Measurements from ENCODE around the gene STXBP6. TPM values are rescaled to one million over a fixed set of nuclear protein-coding genes. Genes with fewer than 3 reads are reported as not detected.

Gene STXBP6
- total and polyA plus RNA-seq, 2 of the 13 experiments (the other 11 are each of a cell fraction or from before 2014, with no cell fraction given): 35.3 to 42.8 TPM

DNA sequence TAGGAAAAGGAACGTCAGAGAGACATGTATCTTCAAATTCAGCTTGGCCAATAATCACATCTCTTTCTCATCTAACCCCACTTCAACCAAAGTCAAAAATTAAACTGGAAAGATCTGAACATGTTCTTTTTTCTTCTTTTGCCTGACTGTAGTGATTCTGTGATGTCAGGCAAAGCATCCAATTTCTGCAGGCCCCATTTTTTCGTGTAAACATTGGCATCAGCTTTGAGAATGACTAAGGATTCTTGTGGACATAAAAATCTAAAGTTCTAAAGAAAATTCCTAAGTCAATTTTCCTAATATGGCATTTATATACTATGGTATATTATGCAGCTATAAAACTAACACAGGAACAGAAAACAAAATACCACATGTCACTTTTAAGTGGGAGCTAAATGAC lies 89.1 kb downstream of the STXBP6 start:
- Histone ChIP-seq H3K4me2 (ENCODE audit: low read depth, low read length) (no peak overlapping the region), H2AFZ (ENCODE audit: low read length) (no peak overlapping the region), H3K9ac (ENCODE audit: insufficient read depth, low read depth, low read length) (no peak overlapping the region), H3K27me3 (ENCODE audit: control insufficient read depth in 1 of 2, insufficient read depth in 2 of 2, low read length in 2 of 2) (no peaks in the 10 kb centered on the region), H3K9me3 (ENCODE audit: low read length) (no peaks in the 10 kb centered on the region), H3K36me3 (replicated peaks in 1 of 2; ENCODE audit: control insufficient read depth in 1 of 2, insufficient read depth in 2 of 2, low read length in 2 of 2) (no peaks in the 10 kb centered on the region), H3K27ac (ENCODE audit: extremely low read length, insufficient read depth, low read length) (peak overlapping the region; percentile 5), H3K79me2 (ENCODE audit: insufficient read depth, low read length) (peaks cover 2% of the 10 kb centered on the region), H4K20me1 (ENCODE audit: insufficient read depth, low read length) (no peaks in the 10 kb centered on the region), H3K4me1 (ENCODE audit: insufficient read depth, low read length) (peaks cover 35% of the 10 kb centered on the region), H3K4me3 (replicated peaks in 1 of 3; ENCODE audit: insufficient read depth in 1 of 3, low read depth in 2 of 3, low read length in 3 of 3) (no peak overlapping the region)
- ATAC-seq (no peak), FAIRE-seq (no peak), DNase-seq (ENCODE audit: low spot score) (no peak)
- POLR2A ChIA-PET: interaction anchor here (1.2 to 2.0 kb wide), 3 partner anchors 9 to 143 kb away, joined by 3 to 8 read pairs (median 8); no protein-coding TSS in a partner anchor
- WGBS (ENCODE audit: low lambda C conversion rate): 46% methylated on average over 2 of the region's 2 CpGs
- no TSS peak for BruUV-seq (replicated peaks)
- CTCF ChIA-PET (ENCODE audit: low intra/inter-chr PET ratio, low total read pairs): no interaction called here
- in situ Hi-C loops (cut with HindIII; ENCODE audit: extremely low pct_ligation_motif_present, low pct_unique_long_range_greater_than_20kb): no loop called here
- no peak for TF ChIP-seq MED8 (CRISPR knock-in tag; IDR thresholded peaks at IDR 0.05; ENCODE audit: insufficient replicate concordance)
- intact Hi-C loops (cut with micrococcal nuclease; ENCODE audit: unreplicated experiment): loop anchor here (2.0 kb wide), 1 partner anchor 52 kb away; no protein-coding TSS in a partner anchor

- Histone ChIP-seq H3K79me2 (ENCODE audit: insufficient read depth, low read length) (no peaks in the 10 kb centered on the region), H2AFZ (ENCODE audit: low read length) (no peak overlapping the region), H3K9ac (ENCODE audit: insufficient read depth, low read depth, low read length) (0 out of 2 replicates have a peak overlapping the region, but pooled peaks have one; percentile 1), H3K4me3 (replicated peaks in 1 of 3; ENCODE audit: insufficient read depth in 1 of 3, low read depth in 2 of 3, low read length in 3 of 3) (no peak overlapping the region; a peak in 1 of 6 replicates), H4K20me1 (ENCODE audit: insufficient read depth, low read length) (no peaks in the 10 kb centered on the region), H3K36me3 (replicated peaks in 1 of 2; ENCODE audit: control insufficient read depth in 1 of 2, insufficient read depth in 2 of 2, low read length in 2 of 2) (no peaks in the 10 kb centered on the region), H3K9me3 (ENCODE audit: low read length) (no peaks in the 10 kb centered on the region), H3K4me1 (ENCODE audit: insufficient read depth, low read length) (peaks cover 32% of the 10 kb centered on the region), H3K27me3 (ENCODE audit: control insufficient read depth in 1 of 2, insufficient read depth in 2 of 2, low read length in 2 of 2) (no peaks in the 10 kb centered on the region), H3K27ac (ENCODE audit: extremely low read length, insufficient read depth, low read length) (peak overlapping the region; percentile 10), H3K4me2 (ENCODE audit: low read depth, low read length) (peak overlapping the region; percentile 25; the same call in 1 of the 2 replicates)
- in situ Hi-C loops (cut with HindIII; ENCODE audit: extremely low pct_ligation_motif_present, low pct_unique_long_range_greater_than_20kb) (no loop called here), intact Hi-C loops (cut with micrococcal nuclease; ENCODE audit: unreplicated experiment) (loop anchor here (2.0 kb wide), 1 partner anchor 51 kb away; no protein-coding TSS in a partner anchor)
- ChIA-PET CTCF (ENCODE audit: low intra/inter-chr PET ratio, low total read pairs) (interaction anchor here (1.2 kb wide), 1 partner anchor 154 kb away, joined by 4 read pairs; no protein-coding TSS in a partner anchor), POLR2A (interaction anchor here (1.0 to 2.0 kb wide), 5 partner anchors 10 to 143 kb away, joined by 3 to 8 read pairs (median 4); no protein-coding TSS in a partner anchor)
- DNase-seq (ENCODE audit: low spot score) (peak; percentile 90), FAIRE-seq (peak; percentile 70), ATAC-seq (peak; percentile 99)
- BruUV-seq (replicated peaks): no TSS peak
- 12% methylated on average over 1 of the region's 1 CpG for WGBS (ENCODE audit: low lambda C conversion rate)
- TF ChIP-seq, protein P1, sequence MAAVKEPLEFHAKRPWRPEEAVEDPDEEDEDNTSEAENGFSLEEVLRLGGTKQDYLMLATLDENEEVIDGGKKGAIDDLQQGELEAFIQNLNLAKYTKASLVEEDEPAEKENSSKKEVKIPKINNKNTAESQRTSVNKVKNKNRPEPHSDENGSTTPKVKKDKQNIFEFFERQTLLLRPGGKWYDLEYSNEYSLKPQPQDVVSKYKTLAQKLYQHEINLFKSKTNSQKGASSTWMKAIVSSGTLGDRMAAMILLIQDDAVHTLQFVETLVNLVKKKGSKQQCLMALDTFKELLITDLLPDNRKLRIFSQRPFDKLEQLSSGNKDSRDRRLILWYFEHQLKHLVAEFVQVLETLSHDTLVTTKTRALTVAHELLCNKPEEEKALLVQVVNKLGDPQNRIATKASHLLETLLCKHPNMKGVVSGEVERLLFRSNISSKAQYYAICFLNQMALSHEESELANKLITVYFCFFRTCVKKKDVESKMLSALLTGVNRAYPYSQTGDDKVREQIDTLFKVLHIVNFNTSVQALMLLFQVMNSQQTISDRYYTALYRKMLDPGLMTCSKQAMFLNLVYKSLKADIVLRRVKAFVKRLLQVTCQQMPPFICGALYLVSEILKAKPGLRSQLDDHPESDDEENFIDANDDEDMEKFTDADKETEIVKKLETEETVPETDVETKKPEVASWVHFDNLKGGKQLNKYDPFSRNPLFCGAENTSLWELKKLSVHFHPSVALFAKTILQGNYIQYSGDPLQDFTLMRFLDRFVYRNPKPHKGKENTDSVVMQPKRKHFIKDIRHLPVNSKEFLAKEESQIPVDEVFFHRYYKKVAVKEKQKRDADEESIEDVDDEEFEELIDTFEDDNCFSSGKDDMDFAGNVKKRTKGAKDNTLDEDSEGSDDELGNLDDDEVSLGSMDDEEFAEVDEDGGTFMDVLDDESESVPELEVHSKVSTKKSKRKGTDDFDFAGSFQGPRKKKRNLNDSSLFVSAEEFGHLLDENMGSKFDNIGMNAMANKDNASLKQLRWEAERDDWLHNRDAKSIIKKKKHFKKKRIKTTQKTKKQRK (IDR thresholded peaks at IDR 0.05; ENCODE audit: low read length): no peak
- TF ChIP-seq ZNF234 (CRISPR knock-in tag; conservative IDR thresholded peaks at IDR 0.05) (no peak), ZNF335 (CRISPR knock-in tag; IDR thresholded peaks at IDR 0.05) (peak; percentile 66; the same call in 1 of the 2 replicates), ZNF160 (CRISPR knock-in tag; IDR thresholded peaks at IDR 0.05) (no peak), KDM6A (CRISPR knock-in tag; IDR thresholded peaks at IDR 0.05; ENCODE audit: low read depth) (peak; percentile 58), NCOA2 (CRISPR knock-in tag; IDR thresholded peaks at IDR 0.05) (peak; percentile 36; the same call in 1 of the 2 replicates), ZMYM3 (CRISPR knock-in tag; IDR thresholded peaks at IDR 0.05) (peak; percentile 76; the same call in 1 of the 2 replicates), RORA (CRISPR knock-in tag; IDR thresholded peaks at IDR 0.05) (no peak), ZNF788 (CRISPR knock-in tag; IDR thresholded peaks at IDR 0.05; ENCODE audit: borderline replicate concordance) (peak; percentile 62; the same call in 1 of the 2 replicates), ZSCAN29 (CRISPR knock-in tag; conservative IDR thresholded peaks at IDR 0.05) (no peak), HMG20A (CRISPR knock-in tag; IDR thresholded peaks at IDR 0.05; ENCODE audit: borderline replicate concordance) (peak; percentile 63; the same call in 1 of the 2 replicates), PITX1 (CRISPR knock-in tag; IDR thresholded peaks at IDR 0.05) (peak; percentile 70; the same call in 1 of the 2 replicates)
- TF ChIP-seq, protein P2, sequence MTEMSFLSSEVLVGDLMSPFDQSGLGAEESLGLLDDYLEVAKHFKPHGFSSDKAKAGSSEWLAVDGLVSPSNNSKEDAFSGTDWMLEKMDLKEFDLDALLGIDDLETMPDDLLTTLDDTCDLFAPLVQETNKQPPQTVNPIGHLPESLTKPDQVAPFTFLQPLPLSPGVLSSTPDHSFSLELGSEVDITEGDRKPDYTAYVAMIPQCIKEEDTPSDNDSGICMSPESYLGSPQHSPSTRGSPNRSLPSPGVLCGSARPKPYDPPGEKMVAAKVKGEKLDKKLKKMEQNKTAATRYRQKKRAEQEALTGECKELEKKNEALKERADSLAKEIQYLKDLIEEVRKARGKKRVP (CRISPR knock-in tag; IDR thresholded peaks at IDR 0.05): peak in 1 of 2 experiments; percentile 29; a peak in 1 of 4 replicates
Observed at GRCh38 chr14:24959791-24960331, 90.1 kb downstream of the STXBP6 start.

All from HepG2 (cell line).